Brain pericyte (primary cell): ENCODE data around the gene FBXO42.

ENCODE experiments used
- DNase-seq: peaks from one replicate; pipeline ENCODE4 v3.0.0-alpha.2; 2012; ENCODE audit warnings: low read depth, low spot score

Gene FBXO42

DNA sequence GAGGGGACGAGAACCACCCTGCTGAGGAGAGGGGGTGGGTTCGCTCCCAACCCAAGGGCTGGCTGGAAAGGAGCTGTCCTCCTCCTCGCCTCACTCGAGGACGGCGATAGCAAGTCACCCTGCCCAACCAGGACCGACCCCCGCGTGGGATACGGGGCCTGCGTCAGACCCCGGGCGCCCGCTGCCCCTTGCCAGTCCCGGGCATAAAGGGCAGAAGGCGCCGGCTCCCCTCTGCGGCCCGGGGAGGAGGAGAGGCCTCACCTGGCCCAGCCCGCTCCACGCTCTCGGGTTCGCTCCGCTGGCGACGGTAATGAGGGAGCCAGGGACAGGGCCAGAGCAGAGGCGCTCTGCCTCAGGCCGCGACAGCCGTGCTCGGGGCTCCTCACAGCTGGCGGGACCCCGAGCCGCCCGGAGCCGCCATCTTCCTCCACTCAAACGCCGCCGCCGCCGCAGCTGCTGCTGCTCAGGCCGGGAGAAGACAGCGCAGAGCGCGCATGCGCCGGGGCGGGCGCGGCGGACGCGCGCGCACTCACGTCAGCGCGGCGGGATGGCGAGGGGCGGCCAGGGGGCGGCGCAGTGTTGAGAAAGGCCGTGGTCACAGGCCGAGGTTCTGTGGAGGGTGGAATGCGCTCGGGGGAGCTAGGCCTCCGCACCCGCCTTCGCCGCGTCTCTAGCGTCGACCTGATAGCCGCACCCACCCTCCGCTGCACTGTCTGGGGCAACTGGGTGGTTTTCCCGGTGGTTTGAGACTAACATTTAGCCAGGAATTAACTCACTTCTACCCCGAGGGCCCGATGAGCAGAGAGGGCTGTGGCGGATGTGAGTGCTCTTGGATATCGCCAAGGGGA is at the start of gene FBXO42:
Gene FBXO42 (minus strand): TSS at position 487 of the 848 bp plus-strand sequence. CDS start 37,062 bp downstream, outside the sequence.
- no peak for DNase-seq

DNA sequence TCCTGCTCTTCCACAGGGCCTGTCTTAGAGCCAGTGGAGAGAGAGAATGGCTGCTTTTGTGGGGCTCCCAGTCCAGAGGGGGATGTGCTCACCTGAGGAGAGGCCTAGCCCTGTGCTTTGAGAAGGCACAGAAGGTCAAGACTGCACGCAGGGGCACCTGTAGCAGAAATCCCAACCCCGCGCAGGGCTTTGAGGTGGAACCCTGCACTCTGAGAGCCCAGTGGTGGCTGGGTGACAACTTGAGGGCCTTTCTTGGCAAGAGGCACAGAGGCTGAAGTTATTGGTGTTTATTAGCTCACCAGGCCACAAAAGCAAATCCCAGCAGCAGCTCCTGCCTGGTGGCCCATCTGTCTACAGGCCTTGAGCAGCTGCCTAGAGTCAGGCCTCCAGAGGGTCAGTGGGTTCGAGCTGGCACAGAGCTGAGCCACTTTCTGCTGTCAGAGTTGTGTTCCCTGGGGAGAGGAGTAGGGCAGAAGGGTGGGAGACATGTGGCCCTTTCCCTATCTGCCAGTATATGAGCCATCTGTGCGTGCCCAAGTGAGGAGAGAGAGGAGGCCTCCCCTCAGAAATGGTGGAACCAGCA is 46.2 kb upstream of the FBXO42 start:
- DNase-seq = no peak

- DNase-seq = no peak
Observed at GRCh38 chr1:16397120-16397519, 44.8 kb upstream of the FBXO42 start.

DNA sequence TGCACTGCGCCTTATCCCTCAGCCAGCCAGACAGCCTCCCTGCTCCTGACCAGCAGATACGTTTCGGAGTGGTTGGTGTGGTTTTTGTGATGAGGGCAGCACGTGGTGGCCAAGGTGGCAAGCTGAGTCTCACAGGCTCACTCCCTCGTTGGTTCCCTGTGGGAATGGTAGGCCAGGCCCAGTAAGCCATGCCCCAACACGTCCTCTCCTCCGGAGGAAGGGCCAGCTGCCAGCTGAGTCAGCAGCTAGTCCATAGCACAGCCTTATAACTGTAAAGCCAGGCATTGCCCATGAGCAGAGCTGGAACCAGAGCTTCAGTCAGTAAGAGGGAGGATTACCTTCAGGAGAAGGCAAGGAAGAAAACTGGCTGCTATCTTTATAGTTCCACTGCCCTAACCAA is 44.3 kb upstream of the FBXO42 start:
- no peak for DNase-seq

GRCh38 chr1:16394977-16395376 is 42.7 kb upstream of the FBXO42 start:
- DNase-seq = no peak

DNA sequence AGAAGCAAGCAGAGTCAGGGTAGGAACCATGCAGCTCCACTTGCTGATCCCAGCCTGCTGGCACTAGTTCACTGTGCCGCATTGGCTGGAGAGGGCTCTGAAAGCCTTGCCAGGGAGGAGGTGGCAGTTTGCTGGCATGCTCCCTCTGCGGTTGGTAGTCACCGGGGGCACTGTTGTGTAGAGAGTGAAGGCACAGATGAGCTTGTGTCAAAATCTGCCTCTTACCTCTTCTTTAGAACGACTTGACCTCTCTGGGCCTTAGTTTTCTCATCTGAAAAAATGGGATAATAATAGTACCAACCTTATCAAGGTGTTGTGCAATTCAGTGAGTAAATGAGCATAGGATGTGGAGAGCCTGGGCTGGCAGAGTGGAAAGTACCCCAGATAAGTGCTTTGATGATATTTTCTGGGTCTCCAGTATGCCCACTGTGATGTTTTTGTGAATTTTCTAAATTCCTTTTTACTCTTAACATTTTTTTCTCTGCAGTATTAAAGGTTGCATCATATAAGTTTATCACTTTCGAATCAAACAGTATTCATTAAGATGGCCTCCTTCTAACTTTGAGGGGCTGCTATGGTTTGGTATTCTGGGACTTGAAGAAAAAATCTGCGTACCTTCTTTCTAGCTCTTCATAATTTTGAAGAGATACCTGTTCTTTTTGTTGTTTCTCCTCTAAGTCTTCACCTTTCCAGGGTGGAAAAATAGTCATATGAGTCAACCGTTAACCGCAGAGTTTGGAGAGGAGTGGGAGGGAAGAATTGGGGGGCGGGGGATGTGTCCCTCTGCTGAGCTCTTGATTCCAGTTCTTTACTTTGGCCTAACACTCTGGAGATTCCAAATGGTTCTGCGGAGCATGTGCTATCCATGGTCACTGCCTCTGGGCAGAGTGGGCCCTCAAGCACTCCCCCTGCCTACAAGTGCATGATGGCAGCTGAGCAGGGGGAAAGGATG is 41.6 kb upstream of the FBXO42 start:
- DNase-seq = no peak

- no peak for DNase-seq
Observed at GRCh38 chr1:16392740-16393569, 40.7 kb upstream of the FBXO42 start.

GRCh38 chr1:16391411-16391810 is 39.1 kb upstream of the FBXO42 start:
- no peak for DNase-seq

- no peak for DNase-seq
Observed at GRCh38 chr1:16387201-16388188, 35.2 kb upstream of the FBXO42 start.

GRCh38 chr1:16386454-16387113 is 34.3 kb upstream of the FBXO42 start:
- no peak for DNase-seq

GRCh38 chr1:16385659-16386453 is 33.6 kb upstream of the FBXO42 start:
- DNase-seq = no peak

- no peak for DNase-seq
Observed at GRCh38 chr1:16383888-16384287, 31.6 kb upstream of the FBXO42 start.

- no peak for DNase-seq
Observed at GRCh38 chr1:16380868-16381267, 28.6 kb upstream of the FBXO42 start.

DNA sequence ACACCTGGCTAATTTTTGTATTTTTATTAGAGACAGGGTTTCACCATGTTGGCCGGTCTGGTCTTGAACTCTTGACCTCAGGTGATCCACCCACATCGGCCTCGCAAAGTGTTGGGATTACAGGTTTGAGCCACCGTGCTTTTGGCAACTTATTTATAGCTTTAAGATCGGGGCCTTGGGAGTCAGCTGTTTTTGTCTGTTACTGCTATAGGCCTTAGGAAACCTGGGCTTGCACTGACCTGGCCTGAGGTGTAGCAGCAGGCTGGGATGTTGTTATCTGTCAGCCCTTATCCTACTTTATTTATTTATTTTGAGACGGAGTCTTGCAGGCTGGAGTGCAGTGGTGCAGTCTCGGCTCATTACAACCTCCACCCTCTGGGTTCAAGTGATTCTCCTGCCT is 26.2 kb upstream of the FBXO42 start:
- DNase-seq = no peak

DNA sequence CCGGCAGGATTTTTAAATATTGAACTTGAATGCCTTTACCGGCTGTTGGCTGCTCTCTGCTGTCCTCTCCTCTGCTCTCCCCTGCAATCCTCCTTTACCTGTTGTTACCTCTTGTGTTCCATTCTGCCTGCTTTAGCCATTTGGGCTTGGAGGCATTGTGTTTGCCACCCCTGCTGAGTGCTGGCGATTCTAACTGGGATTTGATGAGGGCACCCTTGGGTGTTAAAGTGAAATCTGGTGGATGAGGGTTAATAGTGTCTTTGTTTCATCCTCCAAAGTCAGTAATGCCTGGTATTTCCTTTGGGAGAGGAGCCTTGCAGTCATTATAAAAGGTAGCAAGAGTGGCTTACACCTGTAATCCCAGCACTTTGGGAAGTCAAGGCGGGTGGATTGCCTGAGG is 24.7 kb upstream of the FBXO42 start:
- DNase-seq = no peak

GRCh38 chr1:16375521-16376340 is 23.5 kb upstream of the FBXO42 start:
- no peak for DNase-seq

- DNase-seq = no peak
Observed at GRCh38 chr1:16374266-16374665, 22.0 kb upstream of the FBXO42 start.
